Panc1 (cell line): ENCODE data around the gene HSPA1L. TPM values are rescaled to one million over a fixed set of nuclear protein-coding genes. Genes with fewer than 3 reads are reported as not detected.

Source experiments
- ATAC-seq: fragments of 200-7000 bp; cut with Tn5 transposase; 2 replicates; pipeline ENCODE4 v1.9.1; 2020; ENCODE audit warnings: mild to moderate bottlenecking, moderate library complexity
- BruUV-seq: library from RNA; stranded (reverse); fragments of 400-500 nt; replicated peaks from 2 replicates; lab custom pipeline; 2021; lab: Mats Ljungman, UMichigan
- CTCF ChIA-PET: fragments of 300-600 bp; sonication (Branson Sonifier 250); formaldehyde crosslinking; loops from one replicate; lab custom pipeline; 2022; ENCODE audit warnings: antibody characterized with exemption; lab: Charles Lee
- POLR2A ChIA-PET: fragments of 300-600 bp; sonication (Branson Sonifier 250); formaldehyde crosslinking; loops from one replicate; lab custom pipeline; 2022; ENCODE audit warnings: antibody characterized with exemption; lab: Charles Lee
- DNase-seq: peaks from one replicate; pipeline ENCODE4 v3.0.0-alpha.2; 2010; ENCODE audit warnings: low read depth, low spot score
- H3K27ac ChIP-seq: 2 replicates; pipeline ENCODE4 v1.5.1; 2011; ENCODE audit warnings: mild to moderate bottlenecking, low read length, inconsistent platforms
- H3K27me3 ChIP-seq: fragments of 200-500 bp; sonication (Bioruptor generic); 2 replicates; pipeline ENCODE4 v1.6.0; 2014; ENCODE audit warnings: low read length, inconsistent platforms; ENCODE audit not compliant: control insufficient read depth, insufficient read depth
- H3K36me3 ChIP-seq: fragments of 200-500 bp; sonication (Bioruptor generic); 2 replicates; pipeline ENCODE4 v1.5.1; 2014; ENCODE audit warnings: inconsistent platforms, mild to moderate bottlenecking, low read length, moderate library complexity; ENCODE audit not compliant: control insufficient read depth, insufficient read depth
- H3K4me1 ChIP-seq: 2 replicates; pipeline ENCODE4 v1.5.1; 2011; ENCODE audit warnings: inconsistent platforms, mild to moderate bottlenecking, low read length, moderate library complexity; ENCODE audit not compliant: control insufficient read depth, insufficient read depth
- H3K4me3 ChIP-seq, 2 experiments: 2 replicates each; pipeline ENCODE4 v1.5.1; 2011 to 2012; ENCODE audit warnings: low read depth in 2 of 2, low read length in 2 of 2, mild to moderate bottlenecking in 2 of 2, inconsistent platforms in 1 of 2, moderate library complexity in 1 of 2
- H3K9me3 ChIP-seq: fragments of 200-500 bp; sonication (Bioruptor generic); 2 replicates; pipeline ENCODE4 v1.5.1; 2014; ENCODE audit warnings: low read depth, mild to moderate bottlenecking, inconsistent platforms, low read length, moderate library complexity; ENCODE audit not compliant: control insufficient read depth, insufficient read depth
- POLR2AphosphoS5 ChIP-seq: IDR thresholded peaks from 2 replicates; pipeline ENCODE4 v1.6.1; 2012; ENCODE audit warnings: mild to moderate bottlenecking, low read depth, low read length, moderate library complexity
- SIN3A ChIP-seq: IDR thresholded peaks from 2 replicates; pipeline ENCODE4 v1.6.1; 2012; ENCODE audit warnings: low read depth, mild to moderate bottlenecking, low read length, moderate library complexity, borderline replicate concordance; ENCODE audit not compliant: insufficient read depth
- TCF7L2 ChIP-seq: IDR thresholded peaks from 2 replicates; pipeline ENCODE4 v1.6.1; 2011; ENCODE audit warnings: mild to moderate bottlenecking, low read depth, low read length, inconsistent platforms
- in situ Hi-C: cut with HindIII; loops from 2 replicates; pipeline ENCODE4 v1.10.0; 2016; ENCODE audit warnings: low sequenced_read_pairs, low pct_unique_long_range_greater_than_20kb
- intact Hi-C: fragments of 100-400 bp; cut with micrococcal nuclease; formaldehyde crosslinking; loops from one replicate; pipeline ENCODE4 v1.10.0; 2022; ENCODE audit not compliant: unreplicated experiment
- total RNA-seq: library from RNA; stranded (reverse); gene quantifications from one replicate; pipeline ENCODE4 v1.2.1, GENCODE V29; 2021; ENCODE audit not compliant: unreplicated experiment
- TF ChIP-seq, protein P1 (sequence below), 2 experiments: IDR thresholded peaks; 2 replicates each; pipeline ENCODE4 v1.6.1; 2011 to 2012; ENCODE audit warnings: low read depth in 2 of 2, control low read depth in 1 of 2, low read length in 1 of 2, mild to moderate bottlenecking in 1 of 2, moderate library complexity in 1 of 2; ENCODE audit not compliant: insufficient read depth in 1 of 2
- TF ChIP-seq, protein P2 (sequence below): fragments of 450-650 bp; IDR thresholded peaks from 2 replicates; pipeline ENCODE4 v1.5.1; 2017; ENCODE audit warnings: mild to moderate bottlenecking

HSPA1L gene
- total RNA-seq, 1 experiment from 2014 or later, result 2.8 TPM

DNA sequence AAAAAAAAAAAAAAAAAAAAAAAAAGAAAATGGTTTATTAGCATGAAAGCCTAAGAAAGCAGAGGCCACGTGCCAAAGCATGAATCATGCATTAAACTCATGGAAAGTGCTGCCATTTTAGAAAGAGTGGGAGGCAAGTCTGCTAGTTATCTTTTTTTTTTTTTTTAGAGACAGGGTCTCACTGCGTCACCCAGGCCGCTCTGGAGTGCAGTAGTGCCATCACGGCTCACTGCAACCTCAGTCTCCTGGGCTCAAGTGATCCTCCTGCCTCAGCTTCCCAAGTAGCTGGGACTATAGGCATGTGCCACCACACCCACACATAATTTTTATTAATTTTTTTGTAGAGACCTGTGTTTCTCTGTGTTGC lies 43.1 kb downstream of the HSPA1L start:
- H3K27ac ChIP-seq, result no peak overlapping the region
- no peaks in the 10 kb centered on the region for H3K9me3 ChIP-seq
- no peak overlapping the region for H3K4me3 ChIP-seq
- H3K4me1 ChIP-seq, result peaks cover 20% of the 10 kb centered on the region
- intact Hi-C loops, result loop anchor here (5.0 to 10.0 kb wide), 2 partner anchors 53 to 90 kb away; partner anchors contain the start of genes HSPA1B and LY6G5C
- POLR2A ChIA-PET, result no interaction called here
- in situ Hi-C loops, result no loop called here
- H3K36me3 ChIP-seq, result no peaks in the 10 kb centered on the region
- no peak for TF ChIP-seq POLR2AphosphoS5
- TF ChIP-seq, protein P1, sequence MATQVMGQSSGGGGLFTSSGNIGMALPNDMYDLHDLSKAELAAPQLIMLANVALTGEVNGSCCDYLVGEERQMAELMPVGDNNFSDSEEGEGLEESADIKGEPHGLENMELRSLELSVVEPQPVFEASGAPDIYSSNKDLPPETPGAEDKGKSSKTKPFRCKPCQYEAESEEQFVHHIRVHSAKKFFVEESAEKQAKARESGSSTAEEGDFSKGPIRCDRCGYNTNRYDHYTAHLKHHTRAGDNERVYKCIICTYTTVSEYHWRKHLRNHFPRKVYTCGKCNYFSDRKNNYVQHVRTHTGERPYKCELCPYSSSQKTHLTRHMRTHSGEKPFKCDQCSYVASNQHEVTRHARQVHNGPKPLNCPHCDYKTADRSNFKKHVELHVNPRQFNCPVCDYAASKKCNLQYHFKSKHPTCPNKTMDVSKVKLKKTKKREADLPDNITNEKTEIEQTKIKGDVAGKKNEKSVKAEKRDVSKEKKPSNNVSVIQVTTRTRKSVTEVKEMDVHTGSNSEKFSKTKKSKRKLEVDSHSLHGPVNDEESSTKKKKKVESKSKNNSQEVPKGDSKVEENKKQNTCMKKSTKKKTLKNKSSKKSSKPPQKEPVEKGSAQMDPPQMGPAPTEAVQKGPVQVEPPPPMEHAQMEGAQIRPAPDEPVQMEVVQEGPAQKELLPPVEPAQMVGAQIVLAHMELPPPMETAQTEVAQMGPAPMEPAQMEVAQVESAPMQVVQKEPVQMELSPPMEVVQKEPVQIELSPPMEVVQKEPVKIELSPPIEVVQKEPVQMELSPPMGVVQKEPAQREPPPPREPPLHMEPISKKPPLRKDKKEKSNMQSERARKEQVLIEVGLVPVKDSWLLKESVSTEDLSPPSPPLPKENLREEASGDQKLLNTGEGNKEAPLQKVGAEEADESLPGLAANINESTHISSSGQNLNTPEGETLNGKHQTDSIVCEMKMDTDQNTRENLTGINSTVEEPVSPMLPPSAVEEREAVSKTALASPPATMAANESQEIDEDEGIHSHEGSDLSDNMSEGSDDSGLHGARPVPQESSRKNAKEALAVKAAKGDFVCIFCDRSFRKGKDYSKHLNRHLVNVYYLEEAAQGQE (IDR thresholded peaks at IDR 0.05; ENCODE audit: insufficient read depth in 1 of 2, low read depth in 2 of 2, low read length in 1 of 2), result no peak
- TF ChIP-seq SIN3A, result no peak
- ATAC-seq (no peak), DNase-seq (no peak)
- no TSS peak for BruUV-seq
- CTCF ChIA-PET, result interaction anchor here (0.6 to 1.4 kb wide), 2 partner anchors 19 to 34 kb away, joined by 6 read pairs; partner anchors contain the start of gene LSM2
- no peaks in the 10 kb centered on the region for H3K27me3 ChIP-seq

DNA sequence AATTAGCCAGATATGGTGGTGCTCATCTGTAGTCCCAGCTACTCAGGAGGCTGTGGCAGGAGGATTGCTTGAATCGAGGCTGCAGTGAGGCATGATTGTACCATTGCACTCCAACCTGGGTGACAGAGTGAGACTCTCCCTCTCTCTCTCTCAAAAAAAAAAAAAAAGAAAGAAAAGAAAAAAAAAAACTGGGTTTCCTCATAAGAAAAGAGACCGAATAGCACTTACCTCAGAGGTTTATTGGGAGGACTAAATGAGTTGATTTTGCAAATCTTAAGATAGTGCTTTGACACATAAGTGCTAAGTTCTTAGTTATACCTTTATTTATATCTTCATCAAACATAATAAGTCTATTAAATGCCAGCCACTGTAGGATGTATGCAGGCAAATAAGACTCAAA lies 44.2 kb downstream of the HSPA1L start:
- intact Hi-C loops (loop anchor here (5.0 to 10.0 kb wide), 2 partner anchors 54 to 89 kb away; partner anchors contain the start of genes HSPA1B and LY6G5C), in situ Hi-C loops (no loop called here)
- no peaks in the 10 kb centered on the region for H3K36me3 ChIP-seq
- H3K27ac ChIP-seq, result no peak overlapping the region
- no peak overlapping the region for H3K4me3 ChIP-seq
- peaks cover 9% of the 10 kb centered on the region for H3K4me1 ChIP-seq
- ChIA-PET CTCF (no interaction called here), POLR2A (no interaction called here)
- ATAC-seq (no peak), DNase-seq (no peak)
- H3K9me3 ChIP-seq, result no peaks in the 10 kb centered on the region
- H3K27me3 ChIP-seq, result no peaks in the 10 kb centered on the region
- TF ChIP-seq POLR2AphosphoS5 (no peak), TCF7L2 (no peak), SIN3A (no peak)
- TF ChIP-seq, protein P1 (IDR thresholded peaks at IDR 0.05; ENCODE audit: insufficient read depth in 1 of 2, low read depth in 2 of 2, low read length in 1 of 2), result no peak
- TF ChIP-seq, protein P2, sequence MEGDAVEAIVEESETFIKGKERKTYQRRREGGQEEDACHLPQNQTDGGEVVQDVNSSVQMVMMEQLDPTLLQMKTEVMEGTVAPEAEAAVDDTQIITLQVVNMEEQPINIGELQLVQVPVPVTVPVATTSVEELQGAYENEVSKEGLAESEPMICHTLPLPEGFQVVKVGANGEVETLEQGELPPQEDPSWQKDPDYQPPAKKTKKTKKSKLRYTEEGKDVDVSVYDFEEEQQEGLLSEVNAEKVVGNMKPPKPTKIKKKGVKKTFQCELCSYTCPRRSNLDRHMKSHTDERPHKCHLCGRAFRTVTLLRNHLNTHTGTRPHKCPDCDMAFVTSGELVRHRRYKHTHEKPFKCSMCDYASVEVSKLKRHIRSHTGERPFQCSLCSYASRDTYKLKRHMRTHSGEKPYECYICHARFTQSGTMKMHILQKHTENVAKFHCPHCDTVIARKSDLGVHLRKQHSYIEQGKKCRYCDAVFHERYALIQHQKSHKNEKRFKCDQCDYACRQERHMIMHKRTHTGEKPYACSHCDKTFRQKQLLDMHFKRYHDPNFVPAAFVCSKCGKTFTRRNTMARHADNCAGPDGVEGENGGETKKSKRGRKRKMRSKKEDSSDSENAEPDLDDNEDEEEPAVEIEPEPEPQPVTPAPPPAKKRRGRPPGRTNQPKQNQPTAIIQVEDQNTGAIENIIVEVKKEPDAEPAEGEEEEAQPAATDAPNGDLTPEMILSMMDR, result no peak
- no TSS peak for BruUV-seq
